ENCODE data around the gene FILIP1. TPM values are rescaled to one million over a fixed set of nuclear protein-coding genes. Genes with fewer than 3 reads are reported as not detected.

FILIP1 gene
- total RNA-seq, 1 donor from 2014 or later, result 2.0 TPM

GRCh38 chr6:75331151-75331550, 162.4 kb downstream of the FILIP1 start:
- no peaks in the 10 kb centered on the region for H3K9me3 Mint-ChIP-seq (ENCODE audit: unreplicated experiment)
- no peak for FAIRE-seq
- H3K4me3 Mint-ChIP-seq (ENCODE audit: unreplicated experiment), result no peak overlapping the region
- no peaks in the 10 kb centered on the region for H3K36me3 ChIP-seq (ENCODE audit: insufficient read depth, low read length)
- no peaks in the 10 kb centered on the region for H3K36me3 Mint-ChIP-seq (ENCODE audit: low read depth, unreplicated experiment)
- TF ChIP-seq CTCF (IDR thresholded peaks at IDR 0.05; ENCODE audit: insufficient read depth, low read depth, low read length) (no peak), EZH2 (IDR thresholded peaks at IDR 0.05; ENCODE audit: insufficient read depth, low read length) (no peak)
- H3K27me3 ChIP-seq (ENCODE audit: insufficient read depth, low read length), result no peaks in the 10 kb centered on the region
- no peak overlapping the region for H2AFZ ChIP-seq (ENCODE audit: low read depth, low read length)
- no peak overlapping the region for H3K27ac ChIP-seq (ENCODE audit: low read depth, low read length)
- DNase-seq (ENCODE audit: low read depth), result peak; percentile 67
- no peak overlapping the region for H3K27ac Mint-ChIP-seq (ENCODE audit: unreplicated experiment)
- peaks cover 11% of the 10 kb centered on the region for H3K4me1 ChIP-seq (ENCODE audit: insufficient read depth, low read length)
- peaks cover 19% of the 10 kb centered on the region for H3K4me1 Mint-ChIP-seq (ENCODE audit: low read depth, unreplicated experiment)
- no peak overlapping the region for H3K4me3 ChIP-seq (ENCODE audit: insufficient read depth, low read depth, low read length)
- H3K4me2 ChIP-seq (ENCODE audit: low read length), result no peak overlapping the region
- H3K27me3 Mint-ChIP-seq (ENCODE audit: low read depth, unreplicated experiment), result no peaks in the 10 kb centered on the region
- no peak overlapping the region for H3K9ac ChIP-seq (ENCODE audit: low read length)
- no peaks in the 10 kb centered on the region for H3K9me3 ChIP-seq (ENCODE audit: insufficient read depth, low read depth, low read length)
- no peaks in the 10 kb centered on the region for H4K20me1 ChIP-seq (ENCODE audit: insufficient read depth, low read length)
- H3K79me2 ChIP-seq (ENCODE audit: insufficient read depth, low read length), result no peaks in the 10 kb centered on the region

GRCh38 chr6:75329703-75330102, 163.9 kb downstream of the FILIP1 start:
- H3K79me2 ChIP-seq (ENCODE audit: insufficient read depth, low read length), result no peaks in the 10 kb centered on the region
- H3K4me3 Mint-ChIP-seq (ENCODE audit: unreplicated experiment), result no peak overlapping the region
- H3K4me2 ChIP-seq (ENCODE audit: low read length), result no peak overlapping the region
- no peaks in the 10 kb centered on the region for H4K20me1 ChIP-seq (ENCODE audit: insufficient read depth, low read length)
- DNase-seq (ENCODE audit: low read depth), result no peak
- no peak overlapping the region for H2AFZ ChIP-seq (ENCODE audit: low read depth, low read length)
- H3K9me3 ChIP-seq (ENCODE audit: insufficient read depth, low read depth, low read length), result no peaks in the 10 kb centered on the region
- no peaks in the 10 kb centered on the region for H3K9me3 Mint-ChIP-seq (ENCODE audit: unreplicated experiment)
- H3K4me1 Mint-ChIP-seq (ENCODE audit: low read depth, unreplicated experiment), result peaks cover 12% of the 10 kb centered on the region
- no peak overlapping the region for H3K27ac ChIP-seq (ENCODE audit: low read depth, low read length)
- no peaks in the 10 kb centered on the region for H3K27me3 ChIP-seq (ENCODE audit: insufficient read depth, low read length)
- H3K36me3 Mint-ChIP-seq (ENCODE audit: low read depth, unreplicated experiment), result no peaks in the 10 kb centered on the region
- no peak overlapping the region for H3K27ac Mint-ChIP-seq (ENCODE audit: unreplicated experiment)
- H3K4me1 ChIP-seq (ENCODE audit: insufficient read depth, low read length), result peaks cover 8% of the 10 kb centered on the region
- no peak overlapping the region for H3K9ac ChIP-seq (ENCODE audit: low read length)
- no peaks in the 10 kb centered on the region for H3K27me3 Mint-ChIP-seq (ENCODE audit: low read depth, unreplicated experiment)
- H3K4me3 ChIP-seq (ENCODE audit: insufficient read depth, low read depth, low read length), result no peak overlapping the region
- no peak for FAIRE-seq
- no peaks in the 10 kb centered on the region for H3K36me3 ChIP-seq (ENCODE audit: insufficient read depth, low read length)
- TF ChIP-seq CTCF (IDR thresholded peaks at IDR 0.05; ENCODE audit: insufficient read depth, low read depth, low read length), result no peak
- TF ChIP-seq EZH2 (IDR thresholded peaks at IDR 0.05; ENCODE audit: insufficient read depth, low read length), result no peak

GRCh38 chr6:75327807-75328206, 165.8 kb downstream of the FILIP1 start:
- Mint-ChIP-seq H3K27ac (ENCODE audit: unreplicated experiment) (no peak overlapping the region), H3K36me3 (ENCODE audit: low read depth, unreplicated experiment) (no peaks in the 10 kb centered on the region), H3K4me3 (ENCODE audit: unreplicated experiment) (no peak overlapping the region), H3K27me3 (ENCODE audit: low read depth, unreplicated experiment) (no peaks in the 10 kb centered on the region), H3K4me1 (ENCODE audit: low read depth, unreplicated experiment) (peaks cover 4% of the 10 kb centered on the region), H3K9me3 (ENCODE audit: unreplicated experiment) (no peaks in the 10 kb centered on the region)
- no peak overlapping the region for H2AFZ ChIP-seq (ENCODE audit: low read depth, low read length)
- H3K4me1 ChIP-seq (ENCODE audit: insufficient read depth, low read length), result no peaks in the 10 kb centered on the region
- no peak overlapping the region for H3K9ac ChIP-seq (ENCODE audit: low read length)
- H3K79me2 ChIP-seq (ENCODE audit: insufficient read depth, low read length), result no peaks in the 10 kb centered on the region
- no peaks in the 10 kb centered on the region for H4K20me1 ChIP-seq (ENCODE audit: insufficient read depth, low read length)
- H3K4me3 ChIP-seq (ENCODE audit: insufficient read depth, low read depth, low read length), result no peak overlapping the region
- DNase-seq (ENCODE audit: low read depth) (no peak), FAIRE-seq (no peak)
- H3K36me3 ChIP-seq (ENCODE audit: insufficient read depth, low read length), result no peaks in the 10 kb centered on the region
- H3K9me3 ChIP-seq (ENCODE audit: insufficient read depth, low read depth, low read length), result no peaks in the 10 kb centered on the region
- H3K4me2 ChIP-seq (ENCODE audit: low read length), result no peak overlapping the region
- no peak for TF ChIP-seq CTCF (IDR thresholded peaks at IDR 0.05; ENCODE audit: insufficient read depth, low read depth, low read length)
- no peak for TF ChIP-seq EZH2 (IDR thresholded peaks at IDR 0.05; ENCODE audit: insufficient read depth, low read length)
- H3K27ac ChIP-seq (ENCODE audit: low read depth, low read length), result no peak overlapping the region
- no peaks in the 10 kb centered on the region for H3K27me3 ChIP-seq (ENCODE audit: insufficient read depth, low read length)
